ENCODE data around the gene CRYBB2.

DNA sequence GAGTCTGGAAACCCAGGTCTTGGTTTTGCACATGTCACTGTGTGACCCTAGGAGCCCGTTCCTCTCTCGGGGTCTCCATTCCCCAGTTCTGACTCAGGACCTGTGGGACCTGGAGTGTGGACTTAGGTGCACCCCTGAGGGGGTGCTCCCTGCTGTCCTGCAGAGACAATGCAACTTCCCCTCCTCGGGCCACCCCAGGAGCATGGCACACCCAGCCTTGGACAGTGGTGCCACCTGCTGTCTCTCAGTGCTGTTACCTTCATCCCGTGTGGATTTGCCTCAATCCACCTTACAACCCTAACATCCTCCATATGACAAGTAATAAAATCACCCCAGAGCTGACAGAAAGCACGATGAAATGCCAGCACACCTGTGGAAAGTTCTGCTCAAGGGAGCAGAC lies 47.3 kb upstream of the CRYBB2 start:
- TF ChIP-seq, protein P1, sequence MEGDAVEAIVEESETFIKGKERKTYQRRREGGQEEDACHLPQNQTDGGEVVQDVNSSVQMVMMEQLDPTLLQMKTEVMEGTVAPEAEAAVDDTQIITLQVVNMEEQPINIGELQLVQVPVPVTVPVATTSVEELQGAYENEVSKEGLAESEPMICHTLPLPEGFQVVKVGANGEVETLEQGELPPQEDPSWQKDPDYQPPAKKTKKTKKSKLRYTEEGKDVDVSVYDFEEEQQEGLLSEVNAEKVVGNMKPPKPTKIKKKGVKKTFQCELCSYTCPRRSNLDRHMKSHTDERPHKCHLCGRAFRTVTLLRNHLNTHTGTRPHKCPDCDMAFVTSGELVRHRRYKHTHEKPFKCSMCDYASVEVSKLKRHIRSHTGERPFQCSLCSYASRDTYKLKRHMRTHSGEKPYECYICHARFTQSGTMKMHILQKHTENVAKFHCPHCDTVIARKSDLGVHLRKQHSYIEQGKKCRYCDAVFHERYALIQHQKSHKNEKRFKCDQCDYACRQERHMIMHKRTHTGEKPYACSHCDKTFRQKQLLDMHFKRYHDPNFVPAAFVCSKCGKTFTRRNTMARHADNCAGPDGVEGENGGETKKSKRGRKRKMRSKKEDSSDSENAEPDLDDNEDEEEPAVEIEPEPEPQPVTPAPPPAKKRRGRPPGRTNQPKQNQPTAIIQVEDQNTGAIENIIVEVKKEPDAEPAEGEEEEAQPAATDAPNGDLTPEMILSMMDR (conservative IDR thresholded peaks at IDR 0.05; ENCODE audit: low read depth, low read length): peak; percentile 37
- TF ChIP-seq EZH2 (IDR thresholded peaks at IDR 0.05; ENCODE audit: borderline replicate concordance, low read depth, low read length, poor library complexity, severe bottlenecking): no peak

Data from A673 (cell line).